Measurements from ENCODE around the gene ADCY9.
"Not testable (repeated sequence)": the region's sequence is repeated elsewhere in the genome, so short reads cannot be mapped to it uniquely, and the experiment has no call there.

The ADCY9 gene

DNA sequence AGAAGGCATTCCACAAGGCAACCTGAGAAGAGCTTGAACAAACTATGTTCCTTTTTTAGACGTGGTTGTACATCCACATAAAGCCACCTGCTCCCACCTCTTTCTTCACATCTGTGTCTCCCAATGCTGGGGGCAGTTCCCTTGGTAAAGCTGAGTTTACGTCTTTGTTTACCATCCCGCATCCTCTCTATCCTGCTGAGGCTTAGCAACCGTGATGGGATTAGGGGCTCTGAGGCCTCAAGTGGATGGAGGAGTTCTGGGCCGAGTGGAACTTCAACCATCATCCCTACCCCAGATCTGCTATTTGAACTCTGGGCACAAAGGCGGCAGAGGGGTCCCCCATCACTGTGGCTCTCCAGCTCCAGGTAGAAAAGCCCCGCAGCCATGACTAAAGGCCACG, 141.5 kb downstream of the ADCY9 start:
- no peak for DNase-seq (ENCODE audit: low spot score)

DNA sequence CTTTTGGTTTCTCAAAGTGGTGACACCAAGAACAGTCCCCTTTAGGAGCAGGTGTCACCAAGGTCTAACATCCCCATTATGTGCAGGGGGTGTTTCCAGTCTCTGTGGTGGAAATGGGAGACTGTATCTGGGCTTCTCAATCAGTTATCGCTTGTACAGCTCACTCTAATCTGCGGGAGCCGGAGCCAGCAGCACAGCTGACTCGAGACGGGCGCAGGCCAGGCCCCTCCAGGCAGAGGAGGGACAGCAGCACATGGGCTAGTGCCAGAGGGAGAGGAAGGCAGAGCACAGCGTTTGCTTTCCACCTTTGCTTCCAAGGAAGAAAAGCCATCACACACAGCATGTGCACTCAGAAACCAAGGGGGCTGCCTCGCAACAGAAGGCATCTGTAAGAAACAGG, 144.5 kb downstream of the ADCY9 start:
- DNase-seq (ENCODE audit: low spot score) = no peak

DNA sequence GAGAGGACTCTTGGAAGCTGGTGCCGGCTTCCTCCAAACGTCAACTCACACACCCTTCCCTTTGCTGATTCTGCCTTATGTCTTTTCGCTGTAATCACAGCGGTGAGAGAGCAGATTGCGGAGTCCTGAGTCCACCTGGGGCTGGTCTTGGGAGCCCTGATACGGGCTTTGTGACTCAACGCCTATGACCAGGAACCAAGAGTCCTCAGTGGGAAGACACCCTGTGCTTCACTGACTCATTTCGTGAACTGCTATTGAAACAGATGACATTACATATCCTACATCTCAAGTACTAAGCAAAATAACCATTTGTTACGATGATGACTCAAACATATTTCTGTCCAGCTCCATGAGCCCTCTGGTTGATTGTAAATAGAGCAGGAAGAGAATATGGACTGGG, 145.0 kb downstream of the ADCY9 start:
- DNase-seq (ENCODE audit: low spot score) = no peak

DNA sequence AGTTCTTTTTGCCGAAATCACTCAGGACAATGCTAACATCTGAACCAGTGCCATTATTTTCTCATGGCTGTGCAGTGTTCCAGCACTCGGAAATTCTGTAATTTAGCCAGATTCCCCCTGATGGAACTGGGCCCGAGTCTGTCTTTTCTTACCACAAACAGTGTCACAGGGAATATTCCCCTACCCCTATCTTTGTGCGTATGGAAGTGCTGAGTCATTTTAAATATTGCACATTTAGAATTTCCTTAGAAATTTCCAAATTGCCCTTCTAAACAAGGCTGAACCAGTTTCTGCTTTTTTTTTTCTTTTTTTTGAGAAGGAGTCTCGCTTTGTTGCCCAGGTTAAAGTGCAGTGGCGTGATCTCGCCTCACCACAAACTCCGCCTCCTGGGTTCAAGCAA, 147.7 kb downstream of the ADCY9 start:
- DNase-seq (ENCODE audit: low spot score) = no peak

DNA sequence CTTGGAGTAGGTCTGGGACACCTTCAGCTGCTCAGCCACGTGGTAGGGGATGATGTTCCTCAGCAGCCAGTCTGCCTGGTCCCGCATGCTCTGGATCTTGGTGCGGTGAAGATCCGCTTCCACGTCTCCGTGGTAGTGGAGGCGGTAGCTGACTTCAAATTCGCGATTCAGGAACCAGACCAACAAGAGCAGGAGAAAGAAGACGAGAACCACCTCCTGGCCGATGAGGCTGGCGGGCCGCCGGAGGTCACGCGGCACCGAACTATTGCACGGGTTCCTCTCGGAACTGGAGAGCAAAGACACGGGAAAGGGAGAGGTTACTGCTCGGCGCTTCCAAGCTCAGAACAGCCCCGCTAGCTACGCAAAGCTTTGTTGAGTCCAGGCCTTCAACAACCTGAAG, 149.6 kb downstream of the ADCY9 start:
- DNase-seq (ENCODE audit: low spot score) = no peak

DNA sequence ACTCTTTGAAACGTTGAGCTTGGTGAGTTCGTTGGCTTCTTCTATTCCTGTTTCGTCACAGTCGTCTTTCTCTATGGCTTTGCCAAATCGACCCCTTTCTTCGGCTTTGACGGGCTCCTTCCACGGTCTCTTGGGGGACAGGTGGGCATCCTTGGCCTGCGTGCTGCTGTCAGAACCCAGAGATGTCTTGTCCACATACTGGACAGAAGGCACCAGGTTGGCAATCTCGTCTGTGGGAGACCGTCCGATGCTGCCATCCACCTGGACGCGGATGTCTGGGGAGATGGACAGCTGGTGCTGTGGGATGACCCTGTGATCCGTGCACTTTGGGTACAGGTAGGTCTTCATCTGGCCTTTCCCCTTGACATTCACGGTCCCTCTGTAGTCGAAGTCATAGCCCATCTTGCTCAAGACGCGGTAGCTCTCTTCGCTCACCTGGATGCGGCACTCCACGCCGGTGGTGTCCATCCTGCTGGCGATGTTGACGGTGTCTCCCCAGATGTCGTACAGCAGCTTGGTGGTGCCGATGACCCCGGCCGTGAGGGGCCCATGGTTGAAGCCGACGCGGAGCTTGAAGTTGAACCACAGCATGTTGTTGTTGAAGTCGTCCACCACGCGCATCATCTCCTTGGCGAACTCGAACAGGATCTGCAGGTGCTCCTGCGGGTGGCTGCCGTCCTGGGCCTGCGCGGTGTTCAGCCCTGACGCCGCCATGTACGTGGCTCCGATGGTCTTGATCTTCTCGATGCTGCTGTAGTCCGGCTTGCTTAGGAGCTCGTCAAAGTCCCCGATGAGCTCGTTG, 150.3 kb downstream of the ADCY9 start:
- no peak for DNase-seq (ENCODE audit: low spot score)

DNA sequence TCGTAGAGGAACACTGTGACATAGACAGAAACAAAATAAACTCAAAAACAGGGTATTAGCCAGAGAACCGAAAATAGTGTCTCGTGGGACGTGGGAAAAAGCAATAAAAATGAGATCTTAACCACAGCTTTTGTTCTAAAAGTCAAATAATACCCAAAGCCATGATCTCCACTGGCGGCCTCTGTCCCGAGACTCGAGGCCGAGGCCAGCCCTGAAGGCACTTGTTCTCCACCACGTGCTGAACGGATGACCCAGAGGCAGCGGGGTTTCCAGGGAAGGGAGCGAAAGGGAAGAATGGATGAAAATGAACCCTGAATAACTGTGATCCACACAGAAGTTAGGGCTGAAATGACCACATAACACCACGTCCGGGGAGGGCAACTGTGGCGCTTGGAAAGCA, 150.9 kb downstream of the ADCY9 start:
- no peak for DNase-seq (ENCODE audit: low spot score)

DNA sequence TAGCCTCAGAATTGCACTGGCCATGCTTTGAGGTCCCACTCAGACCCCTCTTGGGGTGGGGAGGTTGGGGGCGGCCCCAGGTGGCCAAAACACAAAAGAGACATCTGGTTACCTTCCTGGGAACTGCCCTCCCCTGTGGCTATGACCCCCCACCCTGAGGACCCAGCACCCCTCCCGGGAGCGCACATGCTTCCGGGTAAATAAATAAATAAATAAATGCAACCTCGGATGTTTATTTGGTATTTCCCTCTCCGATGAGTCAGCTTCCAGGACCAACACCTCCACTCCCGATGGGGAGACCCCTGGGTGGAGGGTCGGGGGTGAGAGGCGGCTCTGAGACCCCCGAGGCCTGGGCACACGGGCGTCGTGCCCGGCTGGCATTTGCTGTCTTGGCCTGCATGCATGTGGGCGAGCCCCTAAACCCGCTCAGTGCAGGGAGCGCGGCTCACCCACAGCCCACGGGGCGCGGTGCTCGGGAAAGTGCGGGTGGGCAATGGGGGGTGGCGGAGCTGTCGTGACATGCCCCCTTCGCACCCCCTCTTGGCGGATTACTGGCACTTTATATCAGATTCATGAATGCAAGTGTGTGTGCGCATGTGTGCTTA, 151.5 kb downstream of the ADCY9 start:
- DNase-seq (ENCODE audit: low spot score) = no peak

DNA sequence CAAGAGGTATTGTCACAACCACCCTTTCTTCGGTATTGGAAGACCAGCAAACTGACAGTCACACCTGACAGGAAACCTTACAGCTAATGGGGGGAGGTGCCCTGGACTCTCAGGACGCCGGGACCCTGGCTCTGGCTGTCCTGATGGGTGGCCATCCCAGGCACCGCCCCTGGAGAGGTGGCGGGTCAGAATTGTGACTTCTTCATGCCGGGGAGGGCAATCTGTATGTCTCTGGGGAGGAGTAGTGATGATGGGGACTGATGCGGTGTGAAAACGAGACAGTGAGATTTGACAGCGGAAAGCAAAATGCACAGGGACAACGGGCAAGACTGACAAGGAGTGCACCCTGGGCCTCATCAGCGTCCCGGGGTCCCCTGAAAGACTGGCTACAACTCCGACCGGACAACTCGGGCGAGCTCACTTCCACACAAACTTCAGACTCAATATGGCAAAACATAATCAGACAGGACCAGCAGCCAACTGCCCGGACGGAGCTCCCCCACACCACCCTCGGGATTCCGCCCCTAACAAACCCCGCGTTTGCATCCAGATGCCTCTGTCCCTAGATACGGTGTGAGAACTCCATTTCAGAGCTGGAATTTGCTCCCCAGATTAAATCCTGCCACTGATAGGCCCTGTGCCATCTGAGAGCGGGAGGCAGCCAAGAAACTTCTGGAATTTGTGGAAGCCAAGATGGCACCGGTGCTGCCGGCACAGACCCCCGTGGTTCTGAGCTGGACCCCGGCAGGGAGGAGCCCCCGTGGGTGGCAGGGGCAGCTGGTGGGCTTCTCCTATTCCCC, 152.2 kb downstream of the ADCY9 start:
- no peak for DNase-seq (ENCODE audit: low spot score)

DNA sequence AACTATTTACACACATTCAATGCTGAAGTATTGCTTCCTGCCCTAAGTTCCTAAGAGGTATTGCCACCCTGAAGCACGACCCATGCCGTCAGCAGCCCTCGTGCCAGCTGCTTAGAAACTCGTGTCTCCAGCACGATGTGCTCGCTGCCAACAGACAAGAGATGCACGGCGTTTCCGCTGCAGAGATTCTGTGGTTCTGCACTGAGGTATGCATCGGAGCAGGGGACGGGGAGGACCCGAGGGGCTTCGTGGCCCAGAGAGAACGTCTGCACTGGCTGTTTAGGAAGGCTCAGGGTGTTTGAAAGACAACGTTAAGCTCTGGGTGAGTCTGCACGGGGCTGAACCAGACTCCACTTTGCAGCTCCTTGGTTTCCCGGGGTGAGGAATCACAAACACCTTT, 153.0 kb downstream of the ADCY9 start:
- DNase-seq (ENCODE audit: low spot score) = no peak

DNA sequence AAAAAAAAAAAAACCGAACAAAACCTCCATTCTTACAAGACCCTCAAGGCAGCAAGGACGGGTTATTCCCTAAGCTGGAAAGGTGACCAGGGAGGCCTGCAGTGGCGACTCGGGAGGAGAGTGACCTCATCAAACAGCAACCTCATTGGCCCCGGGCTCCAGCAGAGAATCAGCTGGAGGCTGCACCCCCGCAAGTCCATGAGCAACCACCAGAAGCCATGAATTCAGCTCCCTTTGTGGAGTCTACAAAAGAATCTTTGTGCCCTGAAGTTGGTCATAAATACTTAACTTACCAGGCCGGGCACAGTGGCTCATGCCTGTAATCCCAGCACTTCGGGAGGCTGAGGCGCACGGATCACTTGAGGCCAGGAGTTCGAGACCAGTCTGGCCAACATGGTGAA, 154.8 kb downstream of the ADCY9 start:
- DNase-seq (ENCODE audit: low spot score) = no peak

DNA sequence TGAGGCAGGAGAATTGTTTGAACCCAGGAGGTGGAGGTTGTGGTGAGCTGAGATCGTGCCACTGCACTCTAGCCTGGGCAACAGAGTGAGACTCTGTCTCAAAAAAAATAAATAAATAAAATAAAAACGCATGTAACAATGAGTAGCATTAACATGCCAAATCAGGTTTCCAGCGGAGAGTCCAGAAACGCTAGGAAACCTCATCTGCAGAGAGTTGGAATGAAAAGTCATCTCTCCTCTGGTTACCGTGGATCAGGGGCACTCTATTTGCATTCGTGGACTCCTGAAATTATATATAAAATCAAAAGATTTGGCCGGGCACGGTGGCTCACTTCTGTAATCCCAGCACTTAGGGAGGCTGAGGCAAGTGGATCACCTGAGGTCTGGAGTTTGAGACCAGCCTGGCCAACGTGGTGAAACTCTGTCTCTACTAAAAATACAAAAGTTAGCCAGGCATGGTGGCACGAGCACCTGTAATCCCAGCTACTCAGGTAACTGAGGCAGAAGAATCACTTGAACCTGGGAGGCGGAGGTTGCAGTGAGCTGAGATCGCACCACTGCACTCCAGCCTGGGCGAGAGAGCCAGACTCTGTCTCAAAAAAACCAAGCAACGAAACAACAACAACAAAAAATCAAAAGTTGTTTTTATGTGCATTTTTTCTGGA, 156.2 kb downstream of the ADCY9 start:
- DNase-seq (ENCODE audit: low spot score) = not testable (repeated sequence)

DNA sequence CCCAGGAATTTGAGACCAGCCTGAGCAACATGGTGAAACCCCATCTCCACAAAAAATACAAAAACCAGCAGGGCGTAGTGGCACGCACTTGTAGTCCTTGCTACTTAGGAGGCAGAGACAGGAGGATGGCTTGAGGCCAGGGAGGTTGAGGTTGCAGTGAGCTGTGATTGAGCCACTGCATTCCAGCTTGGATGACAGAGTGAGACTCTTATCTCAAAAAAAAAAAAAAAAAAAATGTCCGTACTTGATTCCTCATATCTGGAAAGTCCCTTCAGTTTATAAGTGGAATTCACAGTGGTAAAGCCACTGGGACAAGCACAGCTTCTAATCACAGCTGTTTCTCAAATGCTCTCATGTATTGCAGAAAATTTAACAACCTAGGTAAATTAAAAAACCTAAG, 157.1 kb downstream of the ADCY9 start:
- no peak for DNase-seq (ENCODE audit: low spot score)

DNA sequence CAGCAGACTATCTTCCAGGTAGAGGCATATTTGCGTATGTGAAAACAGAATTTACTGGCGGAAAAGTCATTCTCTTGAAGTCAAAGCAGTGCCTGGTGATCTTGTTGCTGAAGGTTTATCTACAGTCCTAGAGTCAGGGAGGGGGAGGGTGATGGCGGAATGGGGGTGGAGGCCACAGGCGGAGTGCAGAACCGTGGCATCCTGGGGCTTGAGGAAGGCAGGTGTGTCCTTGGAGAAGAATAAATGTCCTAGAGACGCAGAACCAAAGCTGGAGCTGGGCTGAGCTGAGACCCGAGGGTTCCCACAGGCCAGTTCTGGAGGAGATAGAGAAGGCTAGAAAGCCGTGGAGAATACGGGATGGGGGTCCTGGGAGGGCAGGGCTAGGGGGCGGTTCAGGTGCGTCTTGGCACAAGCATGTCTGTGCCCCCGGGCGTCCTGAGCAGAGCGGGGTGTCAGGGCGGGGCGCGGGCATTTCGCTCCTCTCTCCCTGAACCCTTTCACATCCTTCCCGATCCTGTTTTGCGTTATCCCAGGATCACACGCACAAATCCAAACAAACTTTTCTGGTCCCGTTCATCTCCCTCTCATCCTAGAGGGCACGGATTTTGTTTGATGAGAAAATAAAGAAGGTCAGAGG, 158.8 kb downstream of the ADCY9 start:
- no peak for DNase-seq (ENCODE audit: low spot score)

DNA sequence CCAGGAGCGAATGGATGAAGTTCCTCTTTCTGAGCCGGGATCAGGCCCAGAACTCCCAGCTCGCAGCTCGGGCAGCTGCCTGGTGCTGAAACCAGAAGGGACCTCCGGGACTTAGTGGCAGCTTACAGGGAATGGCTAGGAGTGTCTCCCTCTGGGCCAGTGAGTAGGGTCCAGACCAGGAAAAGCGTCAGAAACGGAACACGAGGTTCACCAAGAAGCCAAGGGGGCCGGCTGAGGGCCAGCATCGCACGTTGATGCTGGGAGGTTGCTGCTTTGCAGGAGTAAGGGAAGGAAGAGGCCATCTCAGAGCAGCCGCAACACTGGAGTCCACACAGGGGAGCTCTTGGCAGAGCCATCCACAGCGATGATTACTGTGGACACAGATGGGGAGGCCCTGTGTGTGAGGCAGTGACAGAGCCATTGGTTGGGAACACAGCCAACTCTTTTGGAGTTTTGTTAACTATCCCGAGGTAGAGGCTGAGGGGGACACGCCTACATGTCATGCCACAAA, 161.8 kb downstream of the ADCY9 start:
- DNase-seq (ENCODE audit: low spot score) = no peak

DNA sequence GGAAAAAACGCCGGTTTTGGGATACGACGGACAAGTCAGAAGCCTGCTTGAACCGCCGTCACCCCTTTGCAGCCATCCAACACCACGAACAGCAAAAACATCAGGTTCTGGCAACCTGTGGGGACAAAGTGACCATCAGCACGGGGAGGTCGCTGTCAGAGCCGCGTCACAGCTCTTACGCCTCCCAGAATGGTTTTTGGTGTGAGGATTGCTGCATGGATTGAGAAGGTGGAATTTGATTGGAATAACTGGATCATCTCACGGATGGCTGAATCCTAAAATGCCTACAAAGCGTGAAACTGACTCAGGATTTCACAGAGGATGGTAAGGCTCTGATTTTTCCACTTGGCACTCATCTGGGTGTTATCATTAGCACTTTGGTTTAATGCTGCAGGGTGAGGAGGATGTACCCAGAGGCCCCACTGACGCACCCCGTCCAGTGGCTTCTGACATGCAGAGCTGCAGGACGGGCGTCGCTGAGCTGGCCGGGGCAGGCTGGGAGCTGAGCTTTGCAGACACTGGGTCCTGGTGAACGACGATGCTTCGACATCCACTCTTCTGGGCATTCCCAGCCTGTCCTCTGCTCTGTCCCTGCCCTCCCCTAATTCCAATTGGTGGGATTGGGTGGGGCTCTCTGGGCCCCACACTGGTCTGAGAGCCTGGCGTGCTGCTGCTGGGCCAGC, 162.4 kb downstream of the ADCY9 start:
- no peak for DNase-seq (ENCODE audit: low spot score)

DNA sequence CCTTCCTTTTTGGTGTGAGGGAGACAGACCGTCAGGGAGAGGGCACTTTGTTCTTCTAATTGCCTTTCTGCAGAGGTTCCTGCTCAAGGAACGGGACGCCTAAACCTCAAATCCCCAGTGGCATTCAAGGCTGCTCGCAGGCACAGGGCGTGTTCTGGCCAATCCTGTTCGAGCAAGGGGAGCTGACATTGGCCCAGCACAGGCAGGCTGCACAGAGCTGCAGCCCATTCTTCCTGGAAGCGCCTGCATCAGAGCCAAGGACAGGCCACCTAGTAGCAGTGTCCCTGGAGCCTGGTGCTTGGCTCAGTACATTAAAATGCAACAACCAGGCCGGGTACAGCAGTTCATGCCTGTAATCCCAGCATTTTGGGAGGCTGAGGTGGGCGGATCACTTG, 163.5 kb downstream of the ADCY9 start:
- peak; percentile 77 for DNase-seq (ENCODE audit: low spot score)

DNA sequence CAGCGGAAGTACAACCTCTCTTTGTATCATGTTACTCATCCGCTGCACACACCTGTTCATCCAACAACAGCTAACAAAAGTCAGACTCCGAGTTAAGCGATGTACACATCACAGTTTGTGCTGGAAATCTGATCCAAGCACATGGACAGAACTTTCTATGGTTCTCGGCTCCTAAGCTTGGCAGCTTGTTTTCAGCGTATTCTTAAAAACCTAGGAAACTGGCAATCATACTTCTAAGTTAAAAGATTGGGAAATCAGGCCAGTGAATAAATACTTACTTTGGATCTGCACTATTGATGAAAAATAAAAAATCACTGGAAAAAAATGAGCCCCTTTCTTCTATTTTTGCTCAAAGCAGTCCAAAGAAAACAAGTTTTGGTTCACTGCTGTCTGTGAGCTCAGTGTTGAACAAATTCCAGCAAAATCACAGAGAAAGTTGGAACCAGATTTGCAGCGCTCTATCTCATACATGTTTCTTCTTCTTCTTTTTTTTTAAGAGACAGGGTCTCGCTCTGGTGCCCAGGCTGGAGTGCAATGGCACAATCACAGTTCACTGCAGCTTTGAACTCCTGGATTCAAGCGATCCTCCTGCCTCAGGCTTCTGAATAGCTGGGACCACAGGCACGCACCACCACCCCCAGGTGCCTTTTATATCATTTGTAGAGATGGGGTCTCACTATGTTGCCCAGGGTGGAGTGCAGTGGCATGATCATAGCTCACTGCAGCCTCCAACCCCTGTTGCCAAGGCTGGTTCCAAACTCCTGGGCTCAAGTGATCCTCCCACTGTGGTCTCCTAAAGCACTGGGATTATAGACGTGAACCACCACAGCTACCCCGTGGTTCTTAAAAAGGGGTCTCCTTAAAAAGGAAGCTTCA, 164.1 kb downstream of the ADCY9 start:
- DNase-seq (ENCODE audit: low spot score) = no peak

DNA sequence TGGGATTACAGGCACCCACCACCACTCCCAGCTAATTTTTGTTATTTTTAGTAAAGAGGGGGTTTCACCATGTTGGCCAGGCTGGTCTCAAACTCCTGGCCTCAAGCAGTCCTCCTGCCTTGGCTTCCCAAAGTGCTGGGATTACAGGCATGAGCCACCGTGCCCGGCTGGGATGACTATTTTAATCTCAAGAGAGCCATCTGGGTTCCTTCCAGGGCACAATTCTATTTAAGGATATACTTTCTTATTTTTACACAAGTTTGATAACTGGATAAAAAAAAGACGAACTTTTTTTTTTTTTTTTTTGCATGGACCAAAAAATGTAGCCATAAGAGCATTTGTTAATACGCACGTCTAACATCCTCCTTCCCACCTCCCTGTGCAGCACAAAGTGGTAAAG, 164.9 kb downstream of the ADCY9 start:
- not testable (repeated sequence) for DNase-seq (ENCODE audit: low spot score)

Data from iPS-NIHi11 (cell line).